H9 (cell line): ENCODE results near the gene SLC7A4. TPM values are rescaled to one million over a fixed set of nuclear protein-coding genes. Genes with fewer than 3 reads are reported as not detected.

Source experiments
- DNase-seq: peaks from one replicate; pipeline ENCODE4 v3.0.0-alpha.2; 2017
- H2AFZ ChIP-seq: one replicate; pipeline ENCODE4 v1.6.1; 2013; ENCODE audit warnings: mild to moderate bottlenecking, low read length, control low read depth, moderate library complexity
- H2AK5ac ChIP-seq: 2 replicates; pipeline ENCODE4 v1.6.1; 2013; ENCODE audit warnings: low read length, control low read depth, mixed read lengths; ENCODE audit not compliant: insufficient read length
- H2BK120ac ChIP-seq: one replicate; pipeline ENCODE4 v1.6.1; 2013; ENCODE audit warnings: low read depth, mild to moderate bottlenecking, low read length, control low read depth, inconsistent platforms; ENCODE audit not compliant: poor library complexity, severe bottlenecking
- H2BK12ac ChIP-seq: 2 replicates; pipeline ENCODE4 v1.6.1; 2013; ENCODE audit warnings: low read length, control low read depth, mixed read lengths, low read depth; ENCODE audit not compliant: insufficient read length
- H2BK15ac ChIP-seq: 2 replicates; pipeline ENCODE4 v1.6.1; 2013; ENCODE audit warnings: low read depth, low read length, control low read depth
- H2BK20ac ChIP-seq: one replicate; pipeline ENCODE4 v1.6.1; 2013; ENCODE audit warnings: low read depth, mild to moderate bottlenecking, low read length, control low read depth, inconsistent platforms; ENCODE audit not compliant: poor library complexity, severe bottlenecking
- H2BK5ac ChIP-seq: 2 replicates; pipeline ENCODE4 v1.6.1; 2013; ENCODE audit warnings: low read length, control low read depth, mixed read lengths; ENCODE audit not compliant: insufficient read length
- H3K14ac ChIP-seq: 2 replicates; pipeline ENCODE4 v1.6.1; 2013; ENCODE audit warnings: low read length, control low read depth; ENCODE audit not compliant: insufficient read depth
- H3K18ac ChIP-seq: 2 replicates; pipeline ENCODE4 v1.6.1; 2013; ENCODE audit warnings: low read depth, mild to moderate bottlenecking, mixed read lengths, low read length, control low read depth; ENCODE audit not compliant: insufficient read length
- H3K23ac ChIP-seq: 2 replicates; pipeline ENCODE4 v1.6.1; 2013; ENCODE audit warnings: low read length, control low read depth, mixed read lengths, low read depth; ENCODE audit not compliant: insufficient read length
- H3K23me2 ChIP-seq: 2 replicates; pipeline ENCODE4 v1.6.1; 2013; ENCODE audit warnings: low read depth, mild to moderate bottlenecking, mixed read lengths, low read length, control low read depth; ENCODE audit not compliant: insufficient read length, poor library complexity, severe bottlenecking
- H3K27ac ChIP-seq: 2 replicates; pipeline ENCODE4 v1.5.1; 2013; ENCODE audit warnings: low read length, control low read depth, mixed read lengths, low read depth; ENCODE audit not compliant: insufficient read length
- H3K27me3 ChIP-seq: 2 replicates; pipeline ENCODE4 v1.6.1; 2013; ENCODE audit warnings: low read length, control low read depth, inconsistent platforms; ENCODE audit not compliant: insufficient read depth
- H3K4ac ChIP-seq: 2 replicates; pipeline ENCODE4 v1.6.1; 2013; ENCODE audit warnings: low read depth, mild to moderate bottlenecking, control low read depth, inconsistent platforms, low read length, moderate library complexity
- H3K4me1 ChIP-seq: 2 replicates; pipeline ENCODE4 v1.6.1; 2013; ENCODE audit warnings: low read length, control low read depth, inconsistent platforms; ENCODE audit not compliant: insufficient read depth
- H3K4me2 ChIP-seq: 2 replicates; pipeline ENCODE4 v1.6.1; 2013; ENCODE audit warnings: low read length, control low read depth, mixed read lengths; ENCODE audit not compliant: insufficient read length, insufficient read depth
- H3K56ac ChIP-seq: 2 replicates; pipeline ENCODE4 v1.6.1; 2013; ENCODE audit warnings: low read depth, mild to moderate bottlenecking, mixed read lengths, low read length, control low read depth; ENCODE audit not compliant: insufficient read length
- H3K79me1 ChIP-seq: 2 replicates; pipeline ENCODE4 v1.6.1; 2013; ENCODE audit warnings: low read depth, mild to moderate bottlenecking, moderate library complexity, low read length, control low read depth, inconsistent platforms; ENCODE audit not compliant: insufficient read depth, poor library complexity, severe bottlenecking
- H3K79me2 ChIP-seq: 2 replicates; pipeline ENCODE4 v1.6.1; 2013; ENCODE audit warnings: low read length, control low read depth, inconsistent platforms; ENCODE audit not compliant: insufficient read depth
- H3K9ac ChIP-seq: 2 replicates; pipeline ENCODE4 v1.6.1; 2013; ENCODE audit warnings: low read length, control low read depth, mixed read lengths; ENCODE audit not compliant: insufficient read length; ENCODE audit errors: extremely low read depth
- H3K9me3 ChIP-seq: one replicate; pipeline ENCODE4 v1.6.1; 2013; ENCODE audit warnings: low read depth, low read length, inconsistent platforms; ENCODE audit not compliant: control insufficient read depth
- H3T11ph ChIP-seq: one replicate; pipeline ENCODE4 v1.6.1; 2013; ENCODE audit warnings: mild to moderate bottlenecking, low read length, control low read depth, inconsistent platforms
- H4K20me1 ChIP-seq: one replicate; pipeline ENCODE4 v1.6.1; 2013; ENCODE audit not compliant: control insufficient read depth, insufficient read length, insufficient read depth
- H4K5ac ChIP-seq: 2 replicates; pipeline ENCODE4 v1.6.1; 2013; ENCODE audit warnings: low read depth, mild to moderate bottlenecking, mixed read lengths, low read length, control low read depth; ENCODE audit not compliant: insufficient read length
- H4K8ac ChIP-seq: replicated peaks from 2 replicates; pipeline ENCODE4 v1.6.1; 2013; ENCODE audit warnings: low read length, control low read depth, mixed read lengths, low read depth; ENCODE audit not compliant: insufficient read length
- H4K91ac ChIP-seq: 2 replicates; pipeline ENCODE4 v1.6.1; 2013; ENCODE audit warnings: low read depth, mild to moderate bottlenecking, moderate library complexity, mixed read lengths, low read length, control low read depth; ENCODE audit not compliant: insufficient read length
- H3K27ac Mint-ChIP-seq, 3 experiments: 2 replicates in 2 of 3; 3 replicates in 1 of 3; pipeline ENCODE4 v1.8.0; 2020 to 2021; ENCODE audit warnings: mixed read lengths in 3 of 3, mild to moderate bottlenecking in 1 of 3, moderate library complexity in 1 of 3
- H3K27me3 Mint-ChIP-seq: 2 replicates; pipeline ENCODE4 v1.8.0; 2021; ENCODE audit warnings: low read depth, mild to moderate bottlenecking, moderate library complexity, mixed read lengths
- H3K36me3 Mint-ChIP-seq, 3 experiments: 2 replicates in 2 of 3; 3 replicates in 1 of 3; pipeline ENCODE4 v1.8.0; 2020 to 2021; ENCODE audit warnings: low read depth in 3 of 3, mixed read lengths in 3 of 3; ENCODE audit not compliant: insufficient read depth in 1 of 3
- H3K4me1 Mint-ChIP-seq, 2 experiments: 2 replicates each; pipeline ENCODE4 v1.8.0; 2020; ENCODE audit warnings: mixed read lengths in 2 of 2
- H3K4me3 Mint-ChIP-seq, 2 experiments: 2 replicates in 1 of 2; 3 replicates in 1 of 2; pipeline ENCODE4 v1.8.0; 2020 to 2021; ENCODE audit warnings: mild to moderate bottlenecking in 2 of 2, mixed read lengths in 2 of 2, moderate library complexity in 1 of 2
- H3K9me3 Mint-ChIP-seq, 2 experiments: 2 replicates in 1 of 2; 3 replicates in 1 of 2; pipeline ENCODE4 v1.8.0; 2020; ENCODE audit warnings: mild to moderate bottlenecking in 2 of 2, mixed read lengths in 2 of 2, moderate library complexity in 1 of 2
- WGBS: extraction: QIAGEN DNeasy Blood & Tissue Kit; methylation state at CpG from one replicate; pipeline ENCODE4 v1.1.7; 2013; ENCODE audit warnings: missing lambda C conversion rate, low lambda C conversion rate, mixed read lengths; ENCODE audit not compliant: insufficient read length; ENCODE audit errors: extremely low coverage; 5-methylcytosine and 5-hydroxymethylcytosine counted together
- total RNA-seq: library from RNA; stranded (reverse); gene quantifications from 2 replicates; pipeline ENCODE4 v1.2.1, GENCODE V29; 2021
- TF ChIP-seq, protein P1 (sequence below): fragments of 200-600 bp; sonication (generic); conservative IDR thresholded peaks from 3 replicates; pipeline ENCODE4 v1.8.0; 2021; ENCODE audit warnings: antibody characterized with exemption, mild to moderate bottlenecking

SLC7A4 gene
- total RNA-seq, 1 experiment from 2014 or later: 0.09 TPM

DNA sequence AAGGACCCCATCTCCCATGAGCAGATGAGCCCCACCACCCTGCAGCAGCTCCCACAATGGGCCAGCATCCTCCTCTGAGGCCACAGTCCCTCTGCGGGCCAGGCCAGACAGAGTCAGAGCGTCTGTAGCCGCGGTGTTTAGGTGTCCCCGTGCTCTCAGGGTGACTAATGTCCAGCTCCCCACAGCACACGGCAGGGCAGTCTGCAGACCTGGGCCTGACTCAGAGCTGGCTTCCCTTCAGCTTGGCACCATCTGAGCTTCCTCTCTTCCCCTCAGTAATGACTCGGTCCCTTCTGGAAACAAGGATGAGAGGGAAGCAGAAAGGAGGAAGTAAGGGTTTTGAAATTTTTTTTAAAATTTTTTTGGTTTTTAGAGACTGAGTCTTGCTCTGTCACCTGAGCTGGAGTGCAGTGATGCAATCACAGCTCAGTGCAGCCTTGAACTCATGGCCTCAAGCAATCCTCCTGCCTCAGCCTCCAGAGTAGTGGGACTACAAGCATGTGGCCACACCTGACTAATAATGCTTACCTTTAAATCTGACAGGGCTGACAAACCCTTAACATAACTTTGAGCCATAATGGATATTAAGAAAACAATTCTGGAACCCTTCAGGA lies 41.8 kb upstream of the SLC7A4 start:
- no peak for DNase-seq
- H3K36me3 Mint-ChIP-seq: no peaks in the 10 kb centered on the region; a peak in 2 of 7 replicates
- no peak overlapping the region for H2AK5ac ChIP-seq
- H3K23ac ChIP-seq: no peak overlapping the region
- no peaks in the 10 kb centered on the region for H3K23me2 ChIP-seq
- no CpG with 5 or more reads among the region's 7 CpGs for WGBS
- no peak overlapping the region for H4K5ac ChIP-seq
- no peak overlapping the region for H2BK12ac ChIP-seq
- no peaks in the 10 kb centered on the region for H4K20me1 ChIP-seq
- TF ChIP-seq, protein P1, sequence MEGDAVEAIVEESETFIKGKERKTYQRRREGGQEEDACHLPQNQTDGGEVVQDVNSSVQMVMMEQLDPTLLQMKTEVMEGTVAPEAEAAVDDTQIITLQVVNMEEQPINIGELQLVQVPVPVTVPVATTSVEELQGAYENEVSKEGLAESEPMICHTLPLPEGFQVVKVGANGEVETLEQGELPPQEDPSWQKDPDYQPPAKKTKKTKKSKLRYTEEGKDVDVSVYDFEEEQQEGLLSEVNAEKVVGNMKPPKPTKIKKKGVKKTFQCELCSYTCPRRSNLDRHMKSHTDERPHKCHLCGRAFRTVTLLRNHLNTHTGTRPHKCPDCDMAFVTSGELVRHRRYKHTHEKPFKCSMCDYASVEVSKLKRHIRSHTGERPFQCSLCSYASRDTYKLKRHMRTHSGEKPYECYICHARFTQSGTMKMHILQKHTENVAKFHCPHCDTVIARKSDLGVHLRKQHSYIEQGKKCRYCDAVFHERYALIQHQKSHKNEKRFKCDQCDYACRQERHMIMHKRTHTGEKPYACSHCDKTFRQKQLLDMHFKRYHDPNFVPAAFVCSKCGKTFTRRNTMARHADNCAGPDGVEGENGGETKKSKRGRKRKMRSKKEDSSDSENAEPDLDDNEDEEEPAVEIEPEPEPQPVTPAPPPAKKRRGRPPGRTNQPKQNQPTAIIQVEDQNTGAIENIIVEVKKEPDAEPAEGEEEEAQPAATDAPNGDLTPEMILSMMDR: no peak
- H3K9ac ChIP-seq: no peak overlapping the region
- H3K27me3 ChIP-seq: no peaks in the 10 kb centered on the region
- H3K14ac ChIP-seq: no peak overlapping the region
- no peak overlapping the region for H3T11ph ChIP-seq
- H3K27ac Mint-ChIP-seq: no peak overlapping the region
- H3K4me2 ChIP-seq: no peak overlapping the region
- H3K79me1 ChIP-seq: no peaks in the 10 kb centered on the region
- H3K18ac ChIP-seq: no peak overlapping the region
- no peak overlapping the region for H3K27ac ChIP-seq
- no peak overlapping the region for H3K56ac ChIP-seq
- H2BK5ac ChIP-seq: no peak overlapping the region
- H3K4me1 Mint-ChIP-seq: no peaks in the 10 kb centered on the region; a peak in 1 of 4 replicates
- no peak overlapping the region for H2AFZ ChIP-seq
- H3K4me1 ChIP-seq: no peaks in the 10 kb centered on the region
- H3K4ac ChIP-seq: no peak overlapping the region
- peaks cover 0 to 2% of the 10 kb centered on the region in 2 experiments; a peak in 1 of 5 replicates for H3K9me3 Mint-ChIP-seq
- peaks cover 9% of the 10 kb centered on the region for H3K27me3 Mint-ChIP-seq
- no peaks in the 10 kb centered on the region for H3K79me2 ChIP-seq
- no peak overlapping the region for H2BK120ac ChIP-seq
- no peak overlapping the region for H4K91ac ChIP-seq
- H4K8ac ChIP-seq: no peak overlapping the region
- no peak overlapping the region for H2BK20ac ChIP-seq
- no peak overlapping the region for H2BK15ac ChIP-seq
- no peaks in the 10 kb centered on the region for H3K9me3 ChIP-seq
- no peak overlapping the region for H3K4me3 Mint-ChIP-seq
